HFFc6 (cell line): ENCODE data around the gene CLPTM1. TPM values are rescaled to one million over a fixed set of nuclear protein-coding genes. Genes with fewer than 3 reads are reported as not detected.

Experiments
- DNase-seq: peaks from one replicate; pipeline ENCODE4 v3.0.0-alpha.2; 2018
- H3K27ac Mint-ChIP-seq: 2 replicates; pipeline ENCODE4 v1.8.0; 2020; ENCODE audit warnings: mild to moderate bottlenecking, mixed read lengths
- H3K27me3 Mint-ChIP-seq: 2 replicates; pipeline ENCODE4 v1.8.0; 2021; ENCODE audit warnings: mild to moderate bottlenecking, moderate library complexity, mixed read lengths; ENCODE audit not compliant: insufficient read depth
- H3K36me3 Mint-ChIP-seq: 2 replicates; pipeline ENCODE4 v1.8.0; 2021; ENCODE audit warnings: low read depth, mixed read lengths
- H3K4me1 Mint-ChIP-seq: 2 replicates; pipeline ENCODE4 v1.8.0; 2020; ENCODE audit warnings: low read depth, mixed read lengths
- H3K4me3 Mint-ChIP-seq: 2 replicates; pipeline ENCODE4 v1.8.0; 2020; ENCODE audit warnings: mild to moderate bottlenecking, moderate library complexity, mixed read lengths
- H3K9me3 Mint-ChIP-seq: 2 replicates; pipeline ENCODE4 v1.8.0; 2020; ENCODE audit warnings: mild to moderate bottlenecking, mixed read lengths
- total RNA-seq, 6 experiments: library from RNA; stranded (reverse); fragmentation: NEBNext Ultra II Directional; extraction: Animal tissue kit (Norgen Biotek cat#: 25700); gene quantifications; 2 replicates in 1 of 6; 3 replicates in 5 of 6; pipeline ENCODE4 v1.2.3, GENCODE V29; 2021
- TF ChIP-seq, protein P1 (sequence below): fragments of 200-600 bp; sonication (generic); IDR thresholded peaks from 2 replicates; pipeline ENCODE4 v1.5.0; 2021; ENCODE audit warnings: antibody characterized with exemption, mild to moderate bottlenecking

CLPTM1 gene
- total RNA-seq, 6 experiments from 2014 or later: 160 to 184 (median 172) TPM

DNA sequence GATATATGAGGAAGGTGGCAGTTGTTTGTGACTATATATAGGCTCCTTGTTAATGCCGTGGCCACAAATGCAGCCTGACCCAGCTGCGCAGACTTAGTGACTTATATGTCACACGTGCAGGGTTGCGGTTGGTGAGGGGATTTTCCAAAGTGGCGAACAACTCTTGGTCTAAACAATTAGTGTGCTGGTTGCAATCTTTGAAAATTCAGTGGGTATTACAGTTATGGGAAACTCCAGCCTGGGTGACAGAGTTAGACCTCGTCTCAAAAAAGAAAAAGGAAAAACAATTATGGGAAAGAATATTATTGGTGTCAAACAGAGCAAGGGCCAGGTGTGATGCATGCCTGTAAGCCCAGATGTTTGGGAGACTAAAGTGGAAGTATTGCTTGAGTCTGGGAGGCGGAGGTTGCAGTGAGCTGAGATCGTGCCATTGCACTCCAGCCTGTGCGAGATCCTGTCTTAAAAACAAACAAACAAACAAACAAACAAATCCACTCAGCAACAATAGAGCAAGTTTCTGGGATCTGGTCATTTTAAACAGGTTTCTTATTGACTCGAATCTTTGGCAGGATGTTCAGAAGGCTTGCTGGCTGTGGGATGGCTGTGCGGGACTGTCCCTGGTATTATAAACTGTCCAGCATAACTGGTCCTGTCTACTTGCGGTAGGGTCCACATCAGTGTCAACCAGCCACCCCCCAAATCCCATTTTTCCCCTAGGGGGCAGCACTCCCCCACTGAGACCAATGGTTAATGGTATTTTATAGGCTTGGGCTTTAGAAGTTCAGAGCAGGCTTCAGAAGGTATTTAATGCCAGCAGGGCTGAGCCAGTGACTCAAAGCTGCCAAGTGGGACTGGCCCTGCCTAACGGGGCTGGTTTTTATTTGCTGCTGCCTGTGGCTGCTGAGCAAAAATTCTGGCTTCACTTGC is 61.5 kb downstream of the CLPTM1 start:
- Mint-ChIP-seq H3K9me3 (no peaks in the 10 kb centered on the region), H3K27me3 (no peaks in the 10 kb centered on the region), H3K27ac (no peak overlapping the region), H3K4me1 (peaks cover 9% of the 10 kb centered on the region), H3K36me3 (no peaks in the 10 kb centered on the region), H3K4me3 (no peak overlapping the region)
- TF ChIP-seq, protein P1, sequence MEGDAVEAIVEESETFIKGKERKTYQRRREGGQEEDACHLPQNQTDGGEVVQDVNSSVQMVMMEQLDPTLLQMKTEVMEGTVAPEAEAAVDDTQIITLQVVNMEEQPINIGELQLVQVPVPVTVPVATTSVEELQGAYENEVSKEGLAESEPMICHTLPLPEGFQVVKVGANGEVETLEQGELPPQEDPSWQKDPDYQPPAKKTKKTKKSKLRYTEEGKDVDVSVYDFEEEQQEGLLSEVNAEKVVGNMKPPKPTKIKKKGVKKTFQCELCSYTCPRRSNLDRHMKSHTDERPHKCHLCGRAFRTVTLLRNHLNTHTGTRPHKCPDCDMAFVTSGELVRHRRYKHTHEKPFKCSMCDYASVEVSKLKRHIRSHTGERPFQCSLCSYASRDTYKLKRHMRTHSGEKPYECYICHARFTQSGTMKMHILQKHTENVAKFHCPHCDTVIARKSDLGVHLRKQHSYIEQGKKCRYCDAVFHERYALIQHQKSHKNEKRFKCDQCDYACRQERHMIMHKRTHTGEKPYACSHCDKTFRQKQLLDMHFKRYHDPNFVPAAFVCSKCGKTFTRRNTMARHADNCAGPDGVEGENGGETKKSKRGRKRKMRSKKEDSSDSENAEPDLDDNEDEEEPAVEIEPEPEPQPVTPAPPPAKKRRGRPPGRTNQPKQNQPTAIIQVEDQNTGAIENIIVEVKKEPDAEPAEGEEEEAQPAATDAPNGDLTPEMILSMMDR: peak; percentile 88
- DNase-seq: peak; percentile 83

GRCh38 chr19:45019187-45019586 is 64.0 kb downstream of the CLPTM1 start:
- no peak for DNase-seq
- no peaks in the 10 kb centered on the region; the same call in 1 of the 2 replicates for H3K36me3 Mint-ChIP-seq
- H3K27me3 Mint-ChIP-seq: no peaks in the 10 kb centered on the region
- TF ChIP-seq, protein P1: no peak
- H3K4me3 Mint-ChIP-seq: no peak overlapping the region
- H3K4me1 Mint-ChIP-seq: peaks cover 9% of the 10 kb centered on the region
- H3K9me3 Mint-ChIP-seq: no peaks in the 10 kb centered on the region
- no peak overlapping the region for H3K27ac Mint-ChIP-seq

DNA sequence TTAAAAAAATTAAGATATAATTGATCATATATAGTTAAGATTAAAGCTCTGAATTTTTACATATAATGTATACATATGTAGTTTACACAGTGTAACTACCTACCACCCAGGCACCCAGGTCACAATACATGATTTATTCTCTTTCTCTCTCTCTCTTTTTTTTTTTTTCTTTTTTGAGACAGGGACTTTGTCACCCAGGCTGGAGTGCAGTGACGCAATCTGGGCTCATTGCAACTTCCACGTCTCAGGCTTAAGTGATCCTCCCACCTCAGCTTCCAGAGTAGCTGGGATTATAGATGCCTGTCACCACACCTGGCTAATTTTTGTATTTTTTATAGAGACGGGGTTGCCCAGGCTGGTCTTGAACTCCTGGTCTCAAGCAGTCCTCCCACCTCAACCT is 64.9 kb downstream of the CLPTM1 start:
- Mint-ChIP-seq H3K27me3 (no peaks in the 10 kb centered on the region), H3K36me3 (no peaks in the 10 kb centered on the region; the same call in 1 of the 2 replicates), H3K4me1 (peaks cover 9% of the 10 kb centered on the region), H3K4me3 (no peak overlapping the region), H3K27ac (no peak overlapping the region), H3K9me3 (no peaks in the 10 kb centered on the region)
- DNase-seq: no peak
- TF ChIP-seq, protein P1: no peak

DNA sequence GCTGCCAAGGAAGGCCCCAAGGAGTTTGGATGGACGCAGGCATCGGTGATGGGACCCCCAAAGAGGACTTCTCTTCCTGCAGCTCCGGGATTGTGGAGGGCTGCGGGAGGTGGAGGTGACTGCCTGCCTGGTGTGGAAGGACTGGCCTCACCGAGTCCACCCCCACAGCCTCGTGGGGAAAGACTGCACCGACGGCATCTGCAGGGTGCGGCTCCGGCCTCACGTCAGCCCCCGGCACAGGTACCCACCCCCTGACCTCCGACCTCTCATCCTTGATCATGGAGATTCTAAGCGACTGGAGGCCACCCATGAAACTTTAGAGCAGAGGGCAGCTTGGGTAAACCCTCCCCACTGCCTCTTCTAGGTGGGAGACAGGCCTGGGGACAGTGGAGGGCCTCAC is 66.8 kb downstream of the CLPTM1 start:
- no peak overlapping the region for H3K27ac Mint-ChIP-seq
- TF ChIP-seq, protein P1: no peak
- peaks cover 6% of the 10 kb centered on the region for H3K4me1 Mint-ChIP-seq

GRCh38 chr19:45023048-45023447 is 67.9 kb downstream of the CLPTM1 start:
- H3K9me3 Mint-ChIP-seq: no peaks in the 10 kb centered on the region
- H3K36me3 Mint-ChIP-seq: no peaks in the 10 kb centered on the region; the same call in 1 of the 2 replicates
- peaks cover 4% of the 10 kb centered on the region; the same call in 1 of the 2 replicates for H3K4me1 Mint-ChIP-seq
- no peaks in the 10 kb centered on the region for H3K27me3 Mint-ChIP-seq
- no peak overlapping the region for H3K27ac Mint-ChIP-seq
- no peak overlapping the region for H3K4me3 Mint-ChIP-seq
- no peak for DNase-seq
- TF ChIP-seq, protein P1: no peak

More for the DNA sequence above, 66.8 kb downstream of the CLPTM1 start:
- H3K27me3 Mint-ChIP-seq: no peaks in the 10 kb centered on the region
- no peaks in the 10 kb centered on the region for H3K9me3 Mint-ChIP-seq
- no peaks in the 10 kb centered on the region; the same call in 1 of the 2 replicates for H3K36me3 Mint-ChIP-seq
- DNase-seq: no peak
- H3K4me3 Mint-ChIP-seq: no peak overlapping the region
